ENCODE results near the gene LRRC15. TPM values are rescaled to one million over a fixed set of nuclear protein-coding genes. Genes with fewer than 3 reads are reported as not detected.

Gene LRRC15
- total RNA-seq, 1 experiment from 2014 or later = 0.28 TPM

DNA sequence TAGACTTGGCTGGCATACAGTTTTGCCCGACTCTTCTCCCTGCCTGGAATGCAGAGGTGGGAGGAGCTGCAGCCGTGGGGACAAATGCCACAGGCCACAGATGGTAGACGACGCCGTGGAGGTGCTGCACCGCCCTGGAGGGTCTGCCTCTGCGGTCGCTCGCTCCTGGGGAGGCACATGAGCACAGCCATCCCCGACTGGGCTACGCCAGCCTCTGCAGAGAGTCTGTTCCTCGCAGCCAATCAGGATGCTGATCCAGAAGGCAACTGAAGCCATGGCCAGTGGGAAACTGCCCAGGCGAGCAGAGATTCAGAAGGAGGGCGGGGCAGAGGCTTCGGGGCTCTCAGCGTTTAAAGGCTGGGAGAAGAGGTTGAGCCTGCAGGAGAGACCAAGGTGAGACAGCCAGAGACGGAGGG is 11.9 kb upstream of the LRRC15 start:
- Histone ChIP-seq H3K36me3 (ENCODE audit: control insufficient read depth, insufficient read depth, low read length) (no peaks in the 10 kb centered on the region), H3K9me3 (ENCODE audit: control insufficient read depth, insufficient read depth, low read depth, low read length) (no peaks in the 10 kb centered on the region), H3K27me3 (ENCODE audit: control insufficient read depth, insufficient read depth, low read length) (no peaks in the 10 kb centered on the region), H3K4me1 (ENCODE audit: control insufficient read depth, insufficient read depth, low read length) (0 out of 2 replicates have a peak, but pooled peaks cover 2% of the 10 kb centered on the region), H3K4me3 (ENCODE audit: low read depth in 2 of 2, low read length in 2 of 2) (no peak overlapping the region), H3K27ac (ENCODE audit: low read length) (no peak overlapping the region)
- intact Hi-C loops (cut with micrococcal nuclease; ENCODE audit: unreplicated experiment) (no loop called here), in situ Hi-C loops (cut with HindIII; ENCODE audit: low pct_unique_long_range_greater_than_20kb, low sequenced_read_pairs) (no loop called here)
- BruUV-seq (replicated peaks) = no TSS peak
- no peak for DNase-seq (ENCODE audit: low read depth, low spot score)
- peak; percentile 29; the same call in 1 of the 2 replicates for ATAC-seq
- TF ChIP-seq SIN3A (IDR thresholded peaks at IDR 0.05; ENCODE audit: borderline replicate concordance, insufficient read depth, low read depth, low read length) (no peak), POLR2AphosphoS5 (IDR thresholded peaks at IDR 0.05; ENCODE audit: low read depth, low read length) (no peak), TCF7L2 (IDR thresholded peaks at IDR 0.05; ENCODE audit: low read depth, low read length) (no peak)
- TF ChIP-seq, protein P1, sequence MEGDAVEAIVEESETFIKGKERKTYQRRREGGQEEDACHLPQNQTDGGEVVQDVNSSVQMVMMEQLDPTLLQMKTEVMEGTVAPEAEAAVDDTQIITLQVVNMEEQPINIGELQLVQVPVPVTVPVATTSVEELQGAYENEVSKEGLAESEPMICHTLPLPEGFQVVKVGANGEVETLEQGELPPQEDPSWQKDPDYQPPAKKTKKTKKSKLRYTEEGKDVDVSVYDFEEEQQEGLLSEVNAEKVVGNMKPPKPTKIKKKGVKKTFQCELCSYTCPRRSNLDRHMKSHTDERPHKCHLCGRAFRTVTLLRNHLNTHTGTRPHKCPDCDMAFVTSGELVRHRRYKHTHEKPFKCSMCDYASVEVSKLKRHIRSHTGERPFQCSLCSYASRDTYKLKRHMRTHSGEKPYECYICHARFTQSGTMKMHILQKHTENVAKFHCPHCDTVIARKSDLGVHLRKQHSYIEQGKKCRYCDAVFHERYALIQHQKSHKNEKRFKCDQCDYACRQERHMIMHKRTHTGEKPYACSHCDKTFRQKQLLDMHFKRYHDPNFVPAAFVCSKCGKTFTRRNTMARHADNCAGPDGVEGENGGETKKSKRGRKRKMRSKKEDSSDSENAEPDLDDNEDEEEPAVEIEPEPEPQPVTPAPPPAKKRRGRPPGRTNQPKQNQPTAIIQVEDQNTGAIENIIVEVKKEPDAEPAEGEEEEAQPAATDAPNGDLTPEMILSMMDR (IDR thresholded peaks at IDR 0.05) = no peak
- TF ChIP-seq, protein P2, sequence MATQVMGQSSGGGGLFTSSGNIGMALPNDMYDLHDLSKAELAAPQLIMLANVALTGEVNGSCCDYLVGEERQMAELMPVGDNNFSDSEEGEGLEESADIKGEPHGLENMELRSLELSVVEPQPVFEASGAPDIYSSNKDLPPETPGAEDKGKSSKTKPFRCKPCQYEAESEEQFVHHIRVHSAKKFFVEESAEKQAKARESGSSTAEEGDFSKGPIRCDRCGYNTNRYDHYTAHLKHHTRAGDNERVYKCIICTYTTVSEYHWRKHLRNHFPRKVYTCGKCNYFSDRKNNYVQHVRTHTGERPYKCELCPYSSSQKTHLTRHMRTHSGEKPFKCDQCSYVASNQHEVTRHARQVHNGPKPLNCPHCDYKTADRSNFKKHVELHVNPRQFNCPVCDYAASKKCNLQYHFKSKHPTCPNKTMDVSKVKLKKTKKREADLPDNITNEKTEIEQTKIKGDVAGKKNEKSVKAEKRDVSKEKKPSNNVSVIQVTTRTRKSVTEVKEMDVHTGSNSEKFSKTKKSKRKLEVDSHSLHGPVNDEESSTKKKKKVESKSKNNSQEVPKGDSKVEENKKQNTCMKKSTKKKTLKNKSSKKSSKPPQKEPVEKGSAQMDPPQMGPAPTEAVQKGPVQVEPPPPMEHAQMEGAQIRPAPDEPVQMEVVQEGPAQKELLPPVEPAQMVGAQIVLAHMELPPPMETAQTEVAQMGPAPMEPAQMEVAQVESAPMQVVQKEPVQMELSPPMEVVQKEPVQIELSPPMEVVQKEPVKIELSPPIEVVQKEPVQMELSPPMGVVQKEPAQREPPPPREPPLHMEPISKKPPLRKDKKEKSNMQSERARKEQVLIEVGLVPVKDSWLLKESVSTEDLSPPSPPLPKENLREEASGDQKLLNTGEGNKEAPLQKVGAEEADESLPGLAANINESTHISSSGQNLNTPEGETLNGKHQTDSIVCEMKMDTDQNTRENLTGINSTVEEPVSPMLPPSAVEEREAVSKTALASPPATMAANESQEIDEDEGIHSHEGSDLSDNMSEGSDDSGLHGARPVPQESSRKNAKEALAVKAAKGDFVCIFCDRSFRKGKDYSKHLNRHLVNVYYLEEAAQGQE (IDR thresholded peaks at IDR 0.05; ENCODE audit: insufficient read depth in 1 of 2, low read depth in 2 of 2, low read length in 1 of 2) = no peak
- ChIA-PET CTCF (no interaction called here), POLR2A (interaction anchor here (0.7 kb wide), 1 partner anchor 797 kb away, joined by 3 read pairs; no protein-coding TSS in a partner anchor)

DNA sequence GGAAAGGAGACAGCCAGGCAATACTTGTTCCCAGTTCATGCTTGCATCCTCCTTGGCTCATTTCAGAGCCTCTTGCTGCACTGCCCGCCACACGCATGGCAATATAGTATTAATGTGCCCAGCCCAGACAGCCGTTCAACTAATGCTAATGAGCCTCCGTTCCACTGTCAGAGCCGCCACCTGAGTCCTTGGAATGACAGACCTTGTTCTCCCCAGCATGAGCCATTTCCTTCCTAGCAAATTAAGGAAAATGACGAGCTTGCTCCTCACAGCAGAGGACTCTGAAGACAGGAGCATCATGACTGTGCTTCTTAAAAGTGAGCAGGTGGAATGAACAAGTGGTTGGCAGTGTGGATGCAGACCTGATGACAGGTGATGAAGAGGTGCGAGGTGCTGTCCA is 10.8 kb upstream of the LRRC15 start:
- no TSS peak for BruUV-seq (replicated peaks)
- in situ Hi-C loops (cut with HindIII; ENCODE audit: low pct_unique_long_range_greater_than_20kb, low sequenced_read_pairs) = no loop called here
- Histone ChIP-seq H3K27ac (ENCODE audit: low read length) (no peak overlapping the region), H3K9me3 (ENCODE audit: control insufficient read depth, insufficient read depth, low read depth, low read length) (no peaks in the 10 kb centered on the region), H3K27me3 (ENCODE audit: control insufficient read depth, insufficient read depth, low read length) (no peaks in the 10 kb centered on the region), H3K4me3 (ENCODE audit: low read depth in 2 of 2, low read length in 2 of 2) (no peak overlapping the region), H3K36me3 (ENCODE audit: control insufficient read depth, insufficient read depth, low read length) (no peaks in the 10 kb centered on the region), H3K4me1 (ENCODE audit: control insufficient read depth, insufficient read depth, low read length) (no peaks in the 10 kb centered on the region)
- no peak for TF ChIP-seq SIN3A (IDR thresholded peaks at IDR 0.05; ENCODE audit: borderline replicate concordance, insufficient read depth, low read depth, low read length)
- TF ChIP-seq, protein P1 (IDR thresholded peaks at IDR 0.05) = no peak
- TF ChIP-seq TCF7L2 (IDR thresholded peaks at IDR 0.05; ENCODE audit: low read depth, low read length) = no peak
- TF ChIP-seq, protein P2 (IDR thresholded peaks at IDR 0.05; ENCODE audit: insufficient read depth in 1 of 2, low read depth in 2 of 2, low read length in 1 of 2) = no peak
- TF ChIP-seq POLR2AphosphoS5 (IDR thresholded peaks at IDR 0.05; ENCODE audit: low read depth, low read length) = no peak
- DNase-seq (ENCODE audit: low read depth, low spot score) (no peak), ATAC-seq (no peak)
- ChIA-PET CTCF (no interaction called here), POLR2A (interaction anchor here (0.7 kb wide), 1 partner anchor 342 kb away, joined by 3 read pairs; no protein-coding TSS in a partner anchor)
- intact Hi-C loops (cut with micrococcal nuclease; ENCODE audit: unreplicated experiment) = no loop called here
